AML-193 (cell line): ENCODE measurements around the gene SYNPR.

Experiments used
- DNase-seq, 2 experiments: peaks; one replicate each; lab custom pipeline; 2025; lab: John Stamatoyannopoulos, UW

The SYNPR gene

DNA sequence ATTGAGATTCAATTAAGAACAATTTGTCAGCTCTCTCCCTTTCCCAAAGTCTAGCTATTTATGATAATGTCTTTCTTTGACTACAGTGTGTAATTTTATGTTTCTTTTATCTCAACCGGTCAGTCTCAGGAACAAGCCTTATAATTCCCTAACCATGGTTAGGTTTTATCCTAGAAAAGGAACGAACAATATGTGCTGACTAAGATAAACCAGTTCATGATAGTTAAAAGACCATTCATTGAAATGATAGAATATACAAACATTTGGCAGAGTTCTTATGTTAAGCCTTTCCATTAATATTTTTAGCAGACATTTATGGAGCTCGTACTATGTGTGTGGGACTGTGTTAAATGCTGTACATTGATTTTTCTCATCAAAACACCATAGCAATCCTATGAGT lies 106.3 kb downstream of the SYNPR start:
- DNase-seq: no peak

DNA sequence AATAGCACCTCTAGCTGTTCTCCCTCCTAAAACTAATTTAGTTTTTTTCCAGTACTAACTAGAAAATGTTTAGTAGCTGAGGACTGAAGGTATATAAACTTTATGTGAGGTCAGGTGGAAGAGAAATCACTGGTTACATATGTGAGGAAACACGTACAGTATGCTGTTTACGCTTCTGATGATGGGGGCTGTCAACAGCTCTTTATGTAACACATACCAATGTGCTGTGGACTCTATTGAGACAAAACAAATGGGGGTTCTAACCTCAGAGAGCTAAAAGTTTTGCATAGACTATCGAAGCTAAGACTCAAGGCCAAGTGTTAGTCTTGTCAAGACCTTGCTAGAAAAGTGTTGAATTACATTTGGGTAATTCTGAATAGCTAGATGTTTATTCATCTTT lies 107.5 kb downstream of the SYNPR start:
- no peak for DNase-seq

GRCh38 chr3:63386568-63386967 lies 108.5 kb downstream of the SYNPR start:
- DNase-seq: no peak

GRCh38 chr3:63387568-63387967 lies 109.5 kb downstream of the SYNPR start:
- DNase-seq: no peak

GRCh38 chr3:63390710-63391230 lies 112.7 kb downstream of the SYNPR start:
- DNase-seq: no peak

DNA sequence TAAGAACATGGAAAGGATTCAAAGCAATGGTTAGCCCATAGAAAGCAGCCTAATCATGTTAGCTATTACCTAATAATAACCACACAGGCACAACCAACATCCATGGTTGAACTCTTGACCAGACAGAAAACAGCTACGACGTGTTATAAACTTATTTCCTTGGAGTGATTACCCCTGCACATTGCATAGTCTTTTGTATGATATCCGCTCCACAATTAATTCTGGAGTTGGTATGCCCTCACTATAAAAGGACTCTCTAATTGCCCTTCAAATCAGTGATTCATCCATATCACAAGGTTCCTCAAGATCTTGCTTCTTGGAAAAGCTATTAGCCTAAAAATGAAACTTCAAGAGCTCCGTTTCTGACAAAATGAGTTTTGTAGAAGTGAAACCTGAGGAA lies 117.9 kb downstream of the SYNPR start:
- no peak for DNase-seq

DNA sequence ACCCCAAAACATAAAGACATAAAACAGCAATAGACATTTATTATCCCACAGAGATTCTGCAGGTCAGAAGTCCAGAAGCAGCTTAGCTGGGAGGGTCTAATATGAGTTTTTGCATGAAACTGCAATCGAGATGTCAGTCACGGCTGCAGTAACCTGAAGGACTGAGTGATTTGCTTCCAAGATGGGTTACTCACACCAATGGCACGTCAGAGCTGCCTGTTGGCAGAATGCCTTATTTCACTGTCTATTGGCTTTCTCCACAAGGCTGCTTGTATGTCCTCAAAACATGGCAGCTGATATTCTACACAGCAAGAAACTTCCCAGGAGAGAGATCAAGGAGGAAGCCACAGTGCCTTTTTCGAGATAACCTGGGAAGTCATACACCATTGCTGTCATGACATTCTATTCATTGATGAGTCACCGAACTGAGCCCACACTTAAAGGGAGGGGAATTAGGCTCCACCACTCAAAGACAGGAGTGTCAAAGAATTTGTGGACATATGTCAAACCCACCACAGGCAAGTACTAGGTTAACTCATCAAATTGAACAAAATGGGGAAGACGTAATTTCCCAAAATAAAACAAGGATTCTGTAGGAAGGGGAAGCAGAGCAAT lies 122.2 kb downstream of the SYNPR start:
- DNase-seq: no peak

DNA sequence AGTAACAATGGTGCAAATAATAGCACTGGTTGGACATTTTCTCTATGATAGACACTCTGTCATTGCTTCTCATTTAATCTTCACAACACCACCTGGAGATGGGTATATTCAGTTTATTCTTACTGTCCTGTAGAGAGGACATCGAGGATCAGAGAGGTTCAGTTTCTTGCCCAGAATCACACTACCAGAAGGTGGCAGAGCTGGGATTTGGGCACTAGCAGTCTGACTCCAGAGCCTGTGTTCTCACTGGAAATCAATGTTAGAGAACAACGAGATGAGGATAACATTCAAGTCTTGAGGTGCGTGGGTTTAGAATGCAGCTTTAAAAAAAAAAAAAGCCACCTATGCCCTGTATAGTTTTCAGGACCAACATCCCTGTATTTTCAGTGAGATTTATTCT lies 127.8 kb downstream of the SYNPR start:
- peak in 1 of 2 experiments; percentile 9 for DNase-seq

DNA sequence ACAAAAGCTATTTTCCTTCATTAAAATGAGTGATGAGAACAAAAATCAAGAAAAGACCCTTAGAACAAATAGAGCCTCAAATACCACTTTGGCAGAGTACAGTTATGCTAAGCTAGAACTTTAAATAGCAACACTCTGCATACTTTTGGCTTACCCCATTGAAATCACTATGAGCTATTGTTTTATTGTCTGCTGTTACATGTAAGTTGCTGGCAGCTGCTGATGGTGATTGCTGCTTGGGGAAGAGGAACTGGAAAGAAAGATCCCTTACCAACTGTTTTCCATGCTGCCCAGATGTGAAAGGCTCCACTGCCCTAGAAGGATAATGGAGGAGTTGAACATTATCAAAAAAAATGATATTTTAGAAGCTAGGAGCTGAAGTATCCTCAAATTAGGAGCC lies 135.4 kb downstream of the SYNPR start:
- no peak for DNase-seq

GRCh38 chr3:63414607-63415006 lies 136.5 kb downstream of the SYNPR start:
- DNase-seq: no peak

- DNase-seq: no peak
These were observed 151.8 kb downstream of the SYNPR start for GRCh38 chr3:63429905-63430304.

DNA sequence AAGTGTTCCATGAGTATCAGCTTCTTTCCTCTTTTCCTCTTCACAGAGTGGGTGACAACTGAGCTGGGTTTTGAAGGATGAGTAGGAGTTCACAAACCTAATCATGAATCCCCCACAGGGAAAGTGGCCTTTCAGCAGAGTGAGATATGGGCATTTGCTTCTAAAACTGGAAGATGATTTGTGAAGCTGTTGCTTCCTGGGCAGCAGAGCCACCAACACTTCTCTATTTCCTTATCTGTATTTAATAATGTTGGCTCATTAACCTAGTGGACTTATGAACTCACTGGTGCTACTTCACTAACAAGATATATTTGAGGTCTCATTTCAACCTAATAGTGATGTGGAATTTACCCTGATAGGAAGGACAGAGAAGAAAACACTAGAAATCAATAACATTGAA lies 152.8 kb downstream of the SYNPR start:
- DNase-seq: no peak

- no peak for DNase-seq
These were observed 159.8 kb downstream of the SYNPR start for GRCh38 chr3:63437858-63438257.

DNA sequence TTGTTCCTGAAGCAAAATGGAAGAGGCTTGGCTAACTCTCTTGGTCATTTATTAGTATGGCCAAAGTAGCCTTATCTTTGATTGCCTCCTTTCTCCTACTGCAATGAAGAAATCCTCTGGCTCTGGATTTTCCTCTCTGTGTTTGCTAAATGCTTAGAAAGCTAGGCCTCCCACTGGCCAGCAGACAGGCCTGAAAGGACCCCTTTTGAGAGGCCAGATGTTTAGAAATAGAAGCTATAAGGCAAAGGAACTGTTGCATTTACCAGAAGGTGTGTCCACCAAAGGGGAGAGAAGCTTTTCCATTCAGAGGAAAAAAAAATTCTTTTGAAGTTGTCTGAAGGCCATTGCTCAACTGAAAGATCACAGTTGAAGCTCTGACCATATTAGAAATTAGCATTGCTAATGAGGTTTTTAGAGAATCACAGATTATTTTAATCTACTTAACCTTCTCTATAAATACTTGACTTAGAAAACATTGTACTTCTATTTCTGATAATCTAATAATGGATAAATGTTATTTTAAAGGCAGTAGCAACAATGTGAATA lies 160.8 kb downstream of the SYNPR start:
- DNase-seq: no peak

GRCh38 chr3:63441262-63441661 lies 163.2 kb downstream of the SYNPR start:
- DNase-seq: no peak

DNA sequence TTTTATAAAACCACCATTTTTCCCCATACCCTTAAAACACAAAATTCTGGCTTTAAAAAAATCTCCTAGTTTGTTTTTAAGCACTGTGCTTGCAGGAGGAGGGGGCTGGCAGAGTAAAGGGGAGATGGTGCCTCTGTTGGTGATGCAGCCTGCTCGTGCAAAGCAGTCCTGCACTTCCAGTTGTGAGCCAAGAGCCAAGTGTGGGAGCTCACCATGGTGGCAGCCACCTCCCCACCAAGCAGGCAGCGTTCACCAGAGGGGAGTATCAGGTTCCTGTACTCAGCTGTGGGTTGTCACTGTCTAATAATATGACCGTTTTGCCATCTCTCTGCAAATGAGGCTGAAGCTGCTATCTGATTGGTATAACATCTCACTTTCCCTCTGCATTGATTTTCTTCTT lies 164.8 kb downstream of the SYNPR start:
- DNase-seq: no peak

GRCh38 chr3:63450023-63450422 lies 171.9 kb downstream of the SYNPR start:
- no peak for DNase-seq

GRCh38 chr3:63450634-63451363 lies 172.7 kb downstream of the SYNPR start:
- DNase-seq: no peak

DNA sequence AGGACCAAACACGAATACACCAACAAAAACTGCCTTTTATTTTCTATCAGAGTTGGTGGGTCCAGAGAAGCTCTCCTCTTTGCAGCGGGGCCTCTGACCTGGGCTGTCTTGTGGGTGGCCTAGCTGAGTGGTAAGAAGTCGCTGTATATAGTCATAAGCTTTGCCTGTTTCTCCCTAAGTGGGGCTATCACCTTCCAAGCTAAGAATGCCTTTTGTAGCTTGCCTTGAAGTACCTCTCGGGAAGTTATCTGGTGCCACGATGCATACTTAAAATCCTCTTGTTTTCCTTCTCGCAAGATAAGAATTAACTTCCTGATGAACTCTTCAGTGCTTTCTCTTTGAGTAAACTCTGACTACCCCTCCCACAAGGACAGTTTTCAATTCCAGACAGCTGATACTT lies 178.8 kb downstream of the SYNPR start:
- no peak for DNase-seq

- no peak for DNase-seq
These were observed 180.3 kb downstream of the SYNPR start for GRCh38 chr3:63458405-63458804.

GRCh38 chr3:63462732-63463131 lies 184.6 kb downstream of the SYNPR start:
- no peak for DNase-seq

- no peak for DNase-seq
These were observed 189.3 kb downstream of the SYNPR start for GRCh38 chr3:63467392-63467791.

DNA sequence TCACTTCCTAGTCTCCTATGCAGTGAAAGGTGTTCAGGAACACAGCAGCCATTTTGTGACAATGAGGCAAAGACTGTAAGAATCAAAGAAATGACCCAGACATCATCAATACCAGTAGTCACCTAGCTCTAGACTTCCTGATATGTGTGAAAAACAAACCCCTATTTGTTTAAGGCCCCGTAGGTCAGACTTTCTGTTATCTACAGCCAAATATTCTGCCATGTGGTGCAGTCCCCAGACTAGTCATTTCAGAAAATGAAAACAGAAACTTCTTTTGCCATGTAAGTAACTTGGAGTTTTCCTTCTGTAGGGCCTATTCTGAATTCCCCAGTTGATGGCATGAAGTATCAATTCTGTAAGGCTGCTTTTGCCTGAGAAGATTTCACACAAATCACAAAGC lies 192.6 kb downstream of the SYNPR start:
- DNase-seq: no peak
